SK-N-SH (cell line): ENCODE results near the gene TIMP2. TPM values are rescaled to one million over a fixed set of nuclear protein-coding genes. Genes with fewer than 3 reads are reported as not detected.

ENCODE experiments used
- CTCF ChIA-PET: fragments of 300-600, 350-600 bp; formaldehyde crosslinking; extraction: SDS; loops from one replicate; lab custom pipeline; 2021; lab: Yijun Ruan, JAX
- POLR2A ChIA-PET: fragments of 350-600 bp; sonication (Branson Sonifier 250); formaldehyde crosslinking; extraction: SDS; loops from one replicate; lab custom pipeline; 2020; ENCODE audit warnings: antibody characterized with exemption, inconsistent platforms; lab: Yijun Ruan, JAX
- DNase-seq: peaks from one replicate; pipeline ENCODE4 v3.0.0; 2012
- H2AFZ ChIP-seq: fragments of 200-600 bp; sonication (generic); 2 replicates; pipeline ENCODE4 v1.8.1; 2016; ENCODE audit warnings: antibody characterized with exemption, mild to moderate bottlenecking, low read depth
- H3F3A ChIP-seq: fragments of 200-600 bp; sonication (generic); replicated peaks from 2 replicates; pipeline ENCODE3; 2016; ENCODE audit warnings: antibody characterized with exemption, mild to moderate bottlenecking; ENCODE audit not compliant: insufficient read depth
- H3K27ac ChIP-seq, 2 experiments: fragments of 200-500 bp in 1 of 2; fragments of 200-600 bp in 1 of 2; sonication (Bioruptor generic) in 1 of 2; sonication (generic), shearing (Covaris generic) in 1 of 2; 2 replicates each; pipeline versions ENCODE4 v1.5.1 to v1.6.1; 2014 to 2016; ENCODE audit warnings: low read depth in 2 of 2, inconsistent platforms in 1 of 2, low read length in 1 of 2, mild to moderate bottlenecking in 1 of 2, mixed read lengths in 1 of 2
- H3K27me3 ChIP-seq: fragments of 200-600 bp; sonication (generic), shearing (Covaris generic); 2 replicates; pipeline ENCODE4 v1.6.1; 2016; ENCODE audit warnings: mixed run types; ENCODE audit not compliant: insufficient read depth
- H3K36me3 ChIP-seq, 2 experiments: fragments of 200-500 bp in 1 of 2; fragments of 200-600 bp in 1 of 2; sonication (Bioruptor generic) in 1 of 2; sonication (generic) in 1 of 2; replicated peaks in 1 of 2; 2 replicates each; pipeline versions ENCODE3 to v1.5.1; 2014 to 2016; ENCODE audit warnings: low read length in 1 of 2, mild to moderate bottlenecking in 1 of 2; ENCODE audit not compliant: insufficient read depth in 2 of 2, control insufficient read depth in 1 of 2
- H3K4me1 ChIP-seq, 2 experiments: fragments of 200-500 bp in 1 of 2; fragments of 200-600 bp in 1 of 2; sonication (Bioruptor generic) in 1 of 2; sonication (generic), shearing (Covaris generic) in 1 of 2; 2 replicates each; pipeline versions ENCODE4 v1.5.1 to v1.6.1; 2014 to 2016; ENCODE audit warnings: low read depth in 1 of 2, low read length in 1 of 2, mixed run types in 1 of 2; ENCODE audit not compliant: insufficient read depth in 2 of 2, control insufficient read depth in 1 of 2
- H3K4me2 ChIP-seq: fragments of 200-600 bp; sonication (generic), shearing (Covaris generic); 2 replicates; pipeline ENCODE4 v1.6.1; 2017; ENCODE audit warnings: mixed run types
- H3K4me3 ChIP-seq, 2 experiments: fragments of 200-500 bp in 1 of 2; fragments of 200-600 bp in 1 of 2; sonication (Bioruptor generic) in 1 of 2; sonication (generic), shearing (Covaris generic) in 1 of 2; 2 replicates each; pipeline versions ENCODE4 v1.5.1 to v1.8.1; 2014 to 2016; ENCODE audit warnings: low read depth in 2 of 2, inconsistent platforms in 1 of 2, low read length in 1 of 2, mild to moderate bottlenecking in 1 of 2, mixed read lengths in 1 of 2, moderate library complexity in 1 of 2
- H3K79me2 ChIP-seq: fragments of 200-600 bp; sonication (generic); 2 replicates; pipeline ENCODE4 v1.8.1; 2017; ENCODE audit warnings: mild to moderate bottlenecking; ENCODE audit not compliant: insufficient read depth
- H3K9ac ChIP-seq: fragments of 200-600 bp; sonication (generic); 2 replicates; pipeline ENCODE4 v1.6.1; 2017; ENCODE audit warnings: mixed run types
- H3K9me2 ChIP-seq: fragments of 200-600 bp; sonication (generic); 2 replicates; pipeline ENCODE4 v1.6.1; 2017; ENCODE audit warnings: mixed run types
- H3K9me3 ChIP-seq: fragments of 200-600 bp; sonication (generic); 2 replicates; pipeline ENCODE4 v1.6.1; 2017; ENCODE audit warnings: mixed run types, mild to moderate bottlenecking, moderate library complexity
- H4K20me1 ChIP-seq: fragments of 200-600 bp; sonication (generic); 2 replicates; pipeline ENCODE4 v1.6.1; 2017; ENCODE audit warnings: mild to moderate bottlenecking, mixed run types; ENCODE audit not compliant: insufficient read depth
- EP300 ChIP-seq, 2 experiments: IDR thresholded peaks; 2 replicates each; pipeline versions ENCODE4 v1.4.0 to v1.6.1; 2012; ENCODE audit warnings: borderline replicate concordance in 1 of 2, low read depth in 1 of 2, low read length in 1 of 2
- FOSL2 ChIP-seq: IDR thresholded peaks from 2 replicates; pipeline ENCODE4 v1.4.0; 2012; ENCODE audit warnings: low read depth, mild to moderate bottlenecking, moderate library complexity, borderline replicate concordance
- FOXJ3 ChIP-seq: sonication (generic); formaldehyde crosslinking; IDR thresholded peaks from 2 replicates; pipeline ENCODE4 v1.5.1; 2020; ENCODE audit warnings: mild to moderate bottlenecking, missing genetic modification reagents
- FOXM1 ChIP-seq: IDR thresholded peaks from 2 replicates; pipeline ENCODE4 v1.4.0; 2012; ENCODE audit warnings: low read depth, mild to moderate bottlenecking
- GATA2 ChIP-seq: sonication (generic); formaldehyde crosslinking; IDR thresholded peaks from 2 replicates; pipeline ENCODE4 v1.5.0; 2020; ENCODE audit warnings: mild to moderate bottlenecking, missing genetic modification reagents
- MEF2A ChIP-seq: IDR thresholded peaks from 2 replicates; pipeline ENCODE4 v1.4.0; 2012; ENCODE audit warnings: low read depth, borderline replicate concordance
- NFIC ChIP-seq: IDR thresholded peaks from 2 replicates; pipeline ENCODE4 v1.4.0; 2012; ENCODE audit warnings: borderline replicate concordance
- POLR2AphosphoS5 ChIP-seq: IDR thresholded peaks from 2 replicates; pipeline ENCODE4 v1.6.1; 2012; ENCODE audit warnings: low read depth, low read length
- RCOR1 ChIP-seq: fragments of 150-350 bp; IDR thresholded peaks from 2 replicates; pipeline ENCODE4 v1.6.1; 2017; ENCODE audit warnings: antibody characterized with exemption, low read length
- RFX5 ChIP-seq: IDR thresholded peaks from 2 replicates; pipeline ENCODE4 v1.6.1; 2012; ENCODE audit warnings: mild to moderate bottlenecking, improper control_type of control experiment, low read length
- SMC3 ChIP-seq: IDR thresholded peaks from 2 replicates; pipeline ENCODE4 v1.6.1; 2012; ENCODE audit warnings: low read depth, low read length, improper control_type of control experiment
- WGBS: methylation state at CpG from one replicate; pipeline ENCODE4 v1.1.6; 2017; ENCODE audit warnings: low lambda C conversion rate; 5-methylcytosine and 5-hydroxymethylcytosine counted together
- polyA plus RNA-seq, 3 experiments: library from polyadenylated mRNA; depleted of rRNA; stranded (reverse); fragments of >200 nt; gene quantifications; 2 replicates each; pipeline ENCODE4 v1.2.3, GENCODE V29; 2012
- TF ChIP-seq, protein P1 (sequence below): fragments of 150-350 bp; IDR thresholded peaks from 2 replicates; pipeline ENCODE4 v1.6.1; 2016; ENCODE audit warnings: mild to moderate bottlenecking, low read depth, low read length
- TF ChIP-seq, protein P2 (sequence below): IDR thresholded peaks from 2 replicates; pipeline ENCODE4 v1.6.1; 2012; ENCODE audit warnings: mild to moderate bottlenecking, low read depth, low read length, moderate library complexity
- TF ChIP-seq, protein P3 (sequence below): IDR thresholded peaks from 2 replicates; pipeline ENCODE4 v1.4.0; 2012; ENCODE audit warnings: low read depth

Gene TIMP2
- polyA plus RNA-seq, 1 of the 3 experiments (the other 2 are of a cell fraction): 441 TPM

DNA sequence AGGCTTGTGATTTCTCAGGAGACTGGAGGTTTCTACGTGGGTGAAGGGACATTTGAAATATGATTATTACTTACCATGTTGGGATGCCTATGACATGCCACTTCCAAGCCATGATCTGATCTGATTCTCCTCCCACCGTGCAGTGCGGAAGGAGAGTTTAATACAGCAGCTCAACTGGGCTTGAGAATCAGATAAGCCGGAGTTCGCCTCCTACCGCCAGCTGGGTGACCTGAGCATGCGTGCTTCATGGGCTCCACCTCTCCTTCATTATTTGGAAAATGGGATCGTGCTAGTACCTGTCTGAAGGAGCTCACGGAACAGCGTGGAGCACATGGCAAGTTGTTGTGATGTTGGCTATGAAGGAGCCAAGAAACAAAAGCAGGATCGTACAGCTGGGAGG lies 12.4 kb upstream of the TIMP2 start:
- no peak for DNase-seq
- Histone ChIP-seq H3K4me3 (no peak overlapping the region), H3K36me3 (no peaks in the 10 kb centered on the region), H3K4me2 (no peak overlapping the region), H3K27me3 (no peaks in the 10 kb centered on the region)
- POLR2A ChIA-PET: no interaction called here
- TF ChIP-seq, protein P1, sequence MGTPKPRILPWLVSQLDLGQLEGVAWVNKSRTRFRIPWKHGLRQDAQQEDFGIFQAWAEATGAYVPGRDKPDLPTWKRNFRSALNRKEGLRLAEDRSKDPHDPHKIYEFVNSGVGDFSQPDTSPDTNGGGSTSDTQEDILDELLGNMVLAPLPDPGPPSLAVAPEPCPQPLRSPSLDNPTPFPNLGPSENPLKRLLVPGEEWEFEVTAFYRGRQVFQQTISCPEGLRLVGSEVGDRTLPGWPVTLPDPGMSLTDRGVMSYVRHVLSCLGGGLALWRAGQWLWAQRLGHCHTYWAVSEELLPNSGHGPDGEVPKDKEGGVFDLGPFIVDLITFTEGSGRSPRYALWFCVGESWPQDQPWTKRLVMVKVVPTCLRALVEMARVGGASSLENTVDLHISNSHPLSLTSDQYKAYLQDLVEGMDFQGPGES: no peak
- TF ChIP-seq FOXM1: no peak
- no peak for TF ChIP-seq MEF2A
- TF ChIP-seq, protein P2, sequence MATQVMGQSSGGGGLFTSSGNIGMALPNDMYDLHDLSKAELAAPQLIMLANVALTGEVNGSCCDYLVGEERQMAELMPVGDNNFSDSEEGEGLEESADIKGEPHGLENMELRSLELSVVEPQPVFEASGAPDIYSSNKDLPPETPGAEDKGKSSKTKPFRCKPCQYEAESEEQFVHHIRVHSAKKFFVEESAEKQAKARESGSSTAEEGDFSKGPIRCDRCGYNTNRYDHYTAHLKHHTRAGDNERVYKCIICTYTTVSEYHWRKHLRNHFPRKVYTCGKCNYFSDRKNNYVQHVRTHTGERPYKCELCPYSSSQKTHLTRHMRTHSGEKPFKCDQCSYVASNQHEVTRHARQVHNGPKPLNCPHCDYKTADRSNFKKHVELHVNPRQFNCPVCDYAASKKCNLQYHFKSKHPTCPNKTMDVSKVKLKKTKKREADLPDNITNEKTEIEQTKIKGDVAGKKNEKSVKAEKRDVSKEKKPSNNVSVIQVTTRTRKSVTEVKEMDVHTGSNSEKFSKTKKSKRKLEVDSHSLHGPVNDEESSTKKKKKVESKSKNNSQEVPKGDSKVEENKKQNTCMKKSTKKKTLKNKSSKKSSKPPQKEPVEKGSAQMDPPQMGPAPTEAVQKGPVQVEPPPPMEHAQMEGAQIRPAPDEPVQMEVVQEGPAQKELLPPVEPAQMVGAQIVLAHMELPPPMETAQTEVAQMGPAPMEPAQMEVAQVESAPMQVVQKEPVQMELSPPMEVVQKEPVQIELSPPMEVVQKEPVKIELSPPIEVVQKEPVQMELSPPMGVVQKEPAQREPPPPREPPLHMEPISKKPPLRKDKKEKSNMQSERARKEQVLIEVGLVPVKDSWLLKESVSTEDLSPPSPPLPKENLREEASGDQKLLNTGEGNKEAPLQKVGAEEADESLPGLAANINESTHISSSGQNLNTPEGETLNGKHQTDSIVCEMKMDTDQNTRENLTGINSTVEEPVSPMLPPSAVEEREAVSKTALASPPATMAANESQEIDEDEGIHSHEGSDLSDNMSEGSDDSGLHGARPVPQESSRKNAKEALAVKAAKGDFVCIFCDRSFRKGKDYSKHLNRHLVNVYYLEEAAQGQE: no peak
- TF ChIP-seq, protein P3, sequence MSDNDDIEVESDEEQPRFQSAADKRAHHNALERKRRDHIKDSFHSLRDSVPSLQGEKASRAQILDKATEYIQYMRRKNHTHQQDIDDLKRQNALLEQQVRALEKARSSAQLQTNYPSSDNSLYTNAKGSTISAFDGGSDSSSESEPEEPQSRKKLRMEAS: no peak
- no peak for TF ChIP-seq SMC3
- TF ChIP-seq FOSL2: no peak
- no peak for TF ChIP-seq RCOR1
- TF ChIP-seq POLR2AphosphoS5: no peak
- TF ChIP-seq RFX5: no peak
- TF ChIP-seq NFIC: no peak
- no peak for TF ChIP-seq FOXJ3
- TF ChIP-seq EP300 (IDR thresholded peaks at IDR 0.05; ENCODE audit: borderline replicate concordance in 1 of 2, low read depth in 1 of 2, low read length in 1 of 2): no peak
- TF ChIP-seq GATA2 (CRISPR knock-in tag): no peak
- TF ChIP-seq, all 33 proteins: peak for 0
- Histone ChIP-seq H3K9me3 (no peaks in the 10 kb centered on the region), H4K20me1 (no peaks in the 10 kb centered on the region), H3F3A (peaks cover 53% of the 10 kb centered on the region), H3K27ac (0 out of 4 replicates have a peak overlapping the region, but pooled peaks of 1 of the 2 experiments have one; percentile 3), H3K9me2 (no peaks in the 10 kb centered on the region), H3K4me1 (peaks cover 48 to 54% of the 10 kb centered on the region in 2 experiments), H3K79me2 (no peaks in the 10 kb centered on the region), H2AFZ (no peak overlapping the region), H3K9ac (no peak overlapping the region)
- CTCF ChIA-PET: interaction anchor here (0.9 to 9.5 kb wide), 4 partner anchors 19 to 71 kb away, joined by 3 to 93 read pairs (median 8); no protein-coding TSS in a partner anchor
- WGBS: 89% methylated on average over 11 of the region's 11 CpGs
